Activated CD8-positive, alpha-beta T cell treated with anti-CD3 and anti-CD28 coated beads for 36 hours (primary cell): ENCODE measurements around the gene CCDC73. TPM values are rescaled to one million over a fixed set of nuclear protein-coding genes. Genes with fewer than 3 reads are reported as not detected.
"Not testable (repeated sequence)": the region's sequence is repeated elsewhere in the genome, so short reads cannot be mapped to it uniquely, and the experiment has no call there.

Source experiments
- ATAC-seq: fragments of 200-7000 bp; cut with Tn5 transposase; one replicate; pipeline ENCODE4 v1.10.0; 2021; ENCODE audit warnings: mild to moderate bottlenecking, moderate library complexity
- CTCF ChIA-PET: fragments of 350-600 bp; sonication (Branson Sonifier 250); formaldehyde crosslinking; loops from one replicate; lab custom pipeline; 2021; ENCODE audit warnings: antibody characterized with exemption; lab: Charles Lee
- POLR2A ChIA-PET: fragments of 350-600 bp; sonication (Branson Sonifier 250); formaldehyde crosslinking; loops from one replicate; lab custom pipeline; 2021; ENCODE audit warnings: antibody characterized with exemption; lab: Charles Lee
- DNase-seq: peaks from one replicate; pipeline ENCODE4 v3.0.0-alpha.2; 2020
- H3K27ac Mint-ChIP-seq: one replicate; pipeline ENCODE4 v1.8.0; 2021; ENCODE audit warnings: mild to moderate bottlenecking, mixed read lengths
- H3K27me3 Mint-ChIP-seq: one replicate; pipeline ENCODE4 v1.8.0; 2021; ENCODE audit warnings: mixed read lengths
- H3K36me3 Mint-ChIP-seq: one replicate; pipeline ENCODE4 v1.8.0; 2021; ENCODE audit warnings: low read depth, mixed read lengths
- H3K4me1 Mint-ChIP-seq: one replicate; pipeline ENCODE4 v1.8.0; 2021; ENCODE audit warnings: low read depth, mixed read lengths
- H3K4me3 Mint-ChIP-seq: one replicate; pipeline ENCODE4 v1.8.0; 2021; ENCODE audit warnings: mild to moderate bottlenecking, moderate library complexity, mixed read lengths
- H3K9me3 Mint-ChIP-seq: one replicate; pipeline ENCODE4 v1.8.0; 2021; ENCODE audit warnings: mixed read lengths
- intact Hi-C: fragments of 100-400 bp; cut with micrococcal nuclease; formaldehyde crosslinking; loops from one replicate; pipeline ENCODE4 v1.10.0; 2022
- total RNA-seq, 2 experiments: library from RNA; stranded (reverse); gene quantifications; one replicate each; pipeline ENCODE4 v1.2.3, GENCODE V29; 2021
- TF ChIP-seq, protein P1 (sequence below): fragments of 200-600 bp; IDR thresholded peaks from one replicate; pipeline ENCODE4 v1.8.0; 2022; ENCODE audit warnings: antibody characterized with exemption, mild to moderate bottlenecking

CCDC73 gene
- total RNA-seq, 2 experiments from 2014 or later: not detected

GRCh38 chr11:32606220-32606619 lies 188.2 kb downstream of the CCDC73 start:
- no peak for DNase-seq
- Mint-ChIP-seq H3K4me3 (no peak overlapping the region), H3K4me1 (no peaks in the 10 kb centered on the region), H3K36me3 (peaks cover 51% of the 10 kb centered on the region), H3K27ac (no peak overlapping the region), H3K27me3 (no peaks in the 10 kb centered on the region), H3K9me3 (peaks cover 14% of the 10 kb centered on the region)
- TF ChIP-seq, protein P1, sequence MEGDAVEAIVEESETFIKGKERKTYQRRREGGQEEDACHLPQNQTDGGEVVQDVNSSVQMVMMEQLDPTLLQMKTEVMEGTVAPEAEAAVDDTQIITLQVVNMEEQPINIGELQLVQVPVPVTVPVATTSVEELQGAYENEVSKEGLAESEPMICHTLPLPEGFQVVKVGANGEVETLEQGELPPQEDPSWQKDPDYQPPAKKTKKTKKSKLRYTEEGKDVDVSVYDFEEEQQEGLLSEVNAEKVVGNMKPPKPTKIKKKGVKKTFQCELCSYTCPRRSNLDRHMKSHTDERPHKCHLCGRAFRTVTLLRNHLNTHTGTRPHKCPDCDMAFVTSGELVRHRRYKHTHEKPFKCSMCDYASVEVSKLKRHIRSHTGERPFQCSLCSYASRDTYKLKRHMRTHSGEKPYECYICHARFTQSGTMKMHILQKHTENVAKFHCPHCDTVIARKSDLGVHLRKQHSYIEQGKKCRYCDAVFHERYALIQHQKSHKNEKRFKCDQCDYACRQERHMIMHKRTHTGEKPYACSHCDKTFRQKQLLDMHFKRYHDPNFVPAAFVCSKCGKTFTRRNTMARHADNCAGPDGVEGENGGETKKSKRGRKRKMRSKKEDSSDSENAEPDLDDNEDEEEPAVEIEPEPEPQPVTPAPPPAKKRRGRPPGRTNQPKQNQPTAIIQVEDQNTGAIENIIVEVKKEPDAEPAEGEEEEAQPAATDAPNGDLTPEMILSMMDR: no peak
- intact Hi-C loops: no loop called here
- ChIA-PET POLR2A (interaction anchor here (1.5 to 1.6 kb wide), 2 partner anchors 10 to 23 kb away, joined by 4 to 5 read pairs; partner anchors contain the start of gene EIF3M), CTCF (no interaction called here)
- ATAC-seq: no peak

GRCh38 chr11:32602657-32603415 lies 191.6 kb downstream of the CCDC73 start:
- Mint-ChIP-seq H3K4me3 (no peak overlapping the region), H3K27me3 (no peaks in the 10 kb centered on the region), H3K36me3 (peaks cover 48% of the 10 kb centered on the region), H3K4me1 (peaks cover 2% of the 10 kb centered on the region), H3K27ac (peak overlapping the region; percentile 28), H3K9me3 (peaks cover 6% of the 10 kb centered on the region)
- TF ChIP-seq, protein P1: no peak
- DNase-seq (no peak), ATAC-seq (no peak)
- ChIA-PET CTCF (interaction anchor here (0.7 kb wide), 1 partner anchor 19 kb away, joined by 3 read pairs; the partner anchor contains the start of gene EIF3M), POLR2A (no interaction called here)
- intact Hi-C loops: no loop called here

DNA sequence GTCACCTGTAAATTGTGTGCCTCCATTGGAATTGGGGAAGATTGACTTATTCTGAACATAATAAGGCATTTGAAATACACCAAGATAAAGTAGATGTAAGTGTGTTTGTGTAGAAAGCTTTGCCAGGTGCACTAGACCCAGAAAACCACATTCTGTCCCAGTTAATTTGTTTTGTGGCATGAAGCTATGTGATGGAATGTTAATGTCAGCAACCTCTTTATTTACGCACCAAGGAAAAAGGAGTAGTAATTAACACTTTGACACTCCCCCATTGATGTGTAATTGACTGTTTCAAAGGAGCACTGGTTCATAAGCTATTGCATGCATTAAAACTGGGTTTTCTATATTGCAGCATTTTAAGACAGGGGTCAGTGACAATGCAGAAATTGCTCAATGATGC lies 196.5 kb downstream of the CCDC73 start:
- POLR2A ChIA-PET: interaction anchor here (1.9 kb wide), 1 partner anchor 14 kb away, joined by 12 read pairs; the partner anchor contains the start of gene EIF3M
- intact Hi-C loops: no loop called here
- peaks cover 52% of the 10 kb centered on the region for H3K36me3 Mint-ChIP-seq

GRCh38 chr11:32596114-32596513 lies 198.3 kb downstream of the CCDC73 start:
- H3K9me3 Mint-ChIP-seq, intact Hi-C loops, H3K27me3 Mint-ChIP-seq, H3K4me3 Mint-ChIP-seq: not testable (repeated sequence)
- ChIA-PET POLR2A (interaction anchor here (1.1 to 3.1 kb wide), 3 partner anchors 9 to 12 kb away, joined by 4 to 15 read pairs (median 10); partner anchors contain the start of gene EIF3M), CTCF (interaction anchor here (0.8 kb wide), 1 partner anchor 10 kb away, joined by 3 read pairs; no protein-coding TSS in a partner anchor)
- peaks cover 64% of the 10 kb centered on the region for H3K36me3 Mint-ChIP-seq
- peaks cover 44% of the 10 kb centered on the region for H3K4me1 Mint-ChIP-seq
- DNase-seq (peak; percentile 78), ATAC-seq (peak; percentile 82)
- peak overlapping the region; percentile 65 for H3K27ac Mint-ChIP-seq

More for the DNA sequence above, 196.5 kb downstream of the CCDC73 start:
- TF ChIP-seq, protein P1: no peak
- H3K4me1 Mint-ChIP-seq: peaks cover 34% of the 10 kb centered on the region
- H3K4me3 Mint-ChIP-seq: no peak overlapping the region
- CTCF ChIA-PET: no interaction called here
- H3K9me3 Mint-ChIP-seq: no peaks in the 10 kb centered on the region
- no peaks in the 10 kb centered on the region for H3K27me3 Mint-ChIP-seq
- no peak for ATAC-seq
- no peak for DNase-seq
- H3K27ac Mint-ChIP-seq: peak overlapping the region; percentile 27

GRCh38 chr11:32594272-32594671 lies 200.2 kb downstream of the CCDC73 start:
- H3K4me1 Mint-ChIP-seq: peaks cover 47% of the 10 kb centered on the region
- intact Hi-C loops: no loop called here
- ATAC-seq: no peak

More at GRCh38 chr11:32594272-32594671, 200.2 kb downstream of the CCDC73 start:
- H3K36me3 Mint-ChIP-seq: peaks cover 69% of the 10 kb centered on the region
- no peaks in the 10 kb centered on the region for H3K27me3 Mint-ChIP-seq
- H3K9me3 Mint-ChIP-seq: no peaks in the 10 kb centered on the region
- peak overlapping the region; percentile 48 for H3K27ac Mint-ChIP-seq
- DNase-seq: no peak
- ChIA-PET CTCF (no interaction called here), POLR2A (interaction anchor here (3.1 kb wide), 1 partner anchor 10 kb away, joined by 15 read pairs; the partner anchor contains the start of gene EIF3M)
- TF ChIP-seq, protein P1: no peak
- no peak overlapping the region for H3K4me3 Mint-ChIP-seq
